ENCODE results near the gene ERV3-1. TPM values are rescaled to one million over a fixed set of nuclear protein-coding genes. Genes with fewer than 3 reads are reported as not detected.
"Not testable (repeated sequence)": the region's sequence is repeated elsewhere in the genome, so short reads cannot be mapped to it uniquely, and the experiment has no call there.

The ERV3-1 gene, protein sequence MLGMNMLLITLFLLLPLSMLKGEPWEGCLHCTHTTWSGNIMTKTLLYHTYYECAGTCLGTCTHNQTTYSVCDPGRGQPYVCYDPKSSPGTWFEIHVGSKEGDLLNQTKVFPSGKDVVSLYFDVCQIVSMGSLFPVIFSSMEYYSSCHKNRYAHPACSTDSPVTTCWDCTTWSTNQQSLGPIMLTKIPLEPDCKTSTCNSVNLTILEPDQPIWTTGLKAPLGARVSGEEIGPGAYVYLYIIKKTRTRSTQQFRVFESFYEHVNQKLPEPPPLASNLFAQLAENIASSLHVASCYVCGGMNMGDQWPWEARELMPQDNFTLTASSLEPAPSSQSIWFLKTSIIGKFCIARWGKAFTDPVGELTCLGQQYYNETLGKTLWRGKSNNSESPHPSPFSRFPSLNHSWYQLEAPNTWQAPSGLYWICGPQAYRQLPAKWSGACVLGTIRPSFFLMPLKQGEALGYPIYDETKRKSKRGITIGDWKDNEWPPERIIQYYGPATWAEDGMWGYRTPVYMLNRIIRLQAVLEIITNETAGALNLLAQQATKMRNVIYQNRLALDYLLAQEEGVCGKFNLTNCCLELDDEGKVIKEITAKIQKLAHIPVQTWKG
- total RNA-seq (1 to 10 TPM; 4.6 to 9.3 (median 6.7) TPM), polyA plus RNA-seq (1 to 10 TPM; 2.0 to 3.0 TPM)
- long read RNA-seq, donor 1, partial matches to known transcripts: 0 of 2 reads
- long read RNA-seq, donor 1, other reads (novel, unspliced or antisense): 1 of 2 reads
- long read RNA-seq, donor 2, partial matches to known transcripts: 0 of 5 reads
- long read RNA-seq, donor 2, other reads (novel, unspliced or antisense): 3 of 5 reads
- long read RNA-seq, donor 3, partial matches to known transcripts: 0 of 8 reads
- long read RNA-seq, donor 3, other reads (novel, unspliced or antisense): 4 of 8 reads

DNA sequence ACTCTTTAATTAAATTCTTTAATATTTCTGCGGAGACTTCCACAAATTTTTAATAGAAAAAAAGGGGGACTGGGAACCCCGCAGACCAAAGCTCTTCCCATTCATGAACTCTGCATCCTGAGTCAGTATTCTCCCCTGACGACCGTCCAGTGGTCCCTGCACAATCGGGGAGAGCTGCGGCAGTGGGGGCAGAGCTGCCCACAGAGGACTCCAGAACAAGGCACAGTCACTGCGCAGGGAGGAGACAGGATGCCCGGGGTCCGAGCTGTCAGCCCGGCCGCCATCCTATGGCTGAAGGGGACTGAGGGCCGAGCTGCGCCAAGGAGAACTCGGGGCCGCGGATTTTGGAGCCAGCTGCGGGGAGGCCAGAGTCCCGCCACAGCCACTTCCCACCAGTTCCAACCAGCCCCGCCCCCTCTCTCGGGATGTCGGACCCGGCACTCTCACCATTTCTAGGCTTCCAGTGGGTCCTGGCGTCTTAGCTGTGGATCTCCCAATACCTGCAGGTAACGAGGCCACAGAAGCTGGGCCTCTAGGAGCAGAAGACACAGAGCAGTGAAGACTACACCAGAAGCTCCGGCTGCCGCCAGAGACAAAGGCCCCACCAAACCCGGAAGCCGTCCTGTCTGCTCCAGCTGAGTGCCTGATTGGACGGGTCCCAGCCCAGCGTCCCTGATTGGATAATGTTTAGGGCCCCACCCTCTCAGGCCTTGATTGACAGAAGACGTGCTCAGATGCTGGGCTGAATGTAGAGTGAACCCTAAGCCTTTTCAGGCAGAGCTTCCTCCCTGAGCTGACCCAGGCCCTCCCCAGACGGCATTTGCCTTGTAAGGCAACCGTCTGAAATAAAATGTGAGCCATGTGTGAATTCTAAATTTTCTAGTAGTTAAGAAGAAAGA lies at the start of gene ERV3-1:
Gene ERV3-1, minus strand, starts transcription at position 594 of the 899 bp plus-strand sequence. CDS start 13,661 bp downstream, outside the sequence.
- Histone ChIP-seq H3K9me3 (peaks cover 0 to 8% (median 0%) of the 10 kb centered on the region in 11 donors), H3K27ac (peak within 1 kb of the TSS; percentile 47 to 95 (median 86)), H3K4me1 (peaks cover 7 to 51% (median 39%) of the 10 kb centered on the region in 9 donors), H3K4me3 (peak within 1 kb of the TSS; percentile 45 to 91 (median 74)), H3K36me3 (peaks cover 0 to 7% (median 0%) of the 10 kb centered on the region in 9 donors), H3K27me3 (no peaks in the 10 kb centered on the region)
- TF ChIP-seq, protein P1, sequence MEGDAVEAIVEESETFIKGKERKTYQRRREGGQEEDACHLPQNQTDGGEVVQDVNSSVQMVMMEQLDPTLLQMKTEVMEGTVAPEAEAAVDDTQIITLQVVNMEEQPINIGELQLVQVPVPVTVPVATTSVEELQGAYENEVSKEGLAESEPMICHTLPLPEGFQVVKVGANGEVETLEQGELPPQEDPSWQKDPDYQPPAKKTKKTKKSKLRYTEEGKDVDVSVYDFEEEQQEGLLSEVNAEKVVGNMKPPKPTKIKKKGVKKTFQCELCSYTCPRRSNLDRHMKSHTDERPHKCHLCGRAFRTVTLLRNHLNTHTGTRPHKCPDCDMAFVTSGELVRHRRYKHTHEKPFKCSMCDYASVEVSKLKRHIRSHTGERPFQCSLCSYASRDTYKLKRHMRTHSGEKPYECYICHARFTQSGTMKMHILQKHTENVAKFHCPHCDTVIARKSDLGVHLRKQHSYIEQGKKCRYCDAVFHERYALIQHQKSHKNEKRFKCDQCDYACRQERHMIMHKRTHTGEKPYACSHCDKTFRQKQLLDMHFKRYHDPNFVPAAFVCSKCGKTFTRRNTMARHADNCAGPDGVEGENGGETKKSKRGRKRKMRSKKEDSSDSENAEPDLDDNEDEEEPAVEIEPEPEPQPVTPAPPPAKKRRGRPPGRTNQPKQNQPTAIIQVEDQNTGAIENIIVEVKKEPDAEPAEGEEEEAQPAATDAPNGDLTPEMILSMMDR (IDR thresholded peaks at IDR 0.05): no peak
- intact Hi-C loops (cut with DNase I): no loop called here
- WGBS, 2 donors: 1% methylated on average over 33 of the region's 33 CpGs
- ATAC-seq: peak; percentile 100
- peak; percentile 93 to 98 for DNase-seq

DNA sequence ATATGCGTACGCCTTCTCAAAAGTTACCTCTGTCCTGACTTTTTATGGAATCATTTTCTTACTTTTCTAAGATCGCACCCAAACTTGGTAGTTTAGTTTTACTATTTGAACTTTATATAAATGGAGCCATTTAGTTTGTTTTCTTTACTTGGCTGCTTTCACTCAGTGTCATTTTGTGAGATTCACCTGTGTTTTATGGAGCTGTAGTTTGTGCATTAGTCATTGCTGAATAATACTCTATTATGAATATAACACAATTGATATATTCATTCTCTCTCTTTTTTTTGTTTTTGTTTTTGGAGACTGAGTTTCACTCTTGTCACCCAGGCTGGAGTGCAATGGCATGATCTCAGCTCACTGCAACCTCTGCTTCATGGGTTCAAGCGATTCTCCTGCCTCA lies 49.3 kb upstream of the ERV3-1 start:
- H3K27ac ChIP-seq; intact Hi-C loops (cut with DNase I); H3K27me3 ChIP-seq; H3K4me3 ChIP-seq; DNase-seq; ATAC-seq; H3K9me3 ChIP-seq: not testable (repeated sequence)
- Histone ChIP-seq H3K4me1 (peaks cover 0 to 16% (median 4%) of the 10 kb centered on the region in 9 donors), H3K36me3 (peaks cover 0 to 23% (median 0%) of the 10 kb centered on the region in 9 donors)
- 88 to 89% methylated on average over 4 of the region's 4 CpGs for WGBS, 2 donors

DNA sequence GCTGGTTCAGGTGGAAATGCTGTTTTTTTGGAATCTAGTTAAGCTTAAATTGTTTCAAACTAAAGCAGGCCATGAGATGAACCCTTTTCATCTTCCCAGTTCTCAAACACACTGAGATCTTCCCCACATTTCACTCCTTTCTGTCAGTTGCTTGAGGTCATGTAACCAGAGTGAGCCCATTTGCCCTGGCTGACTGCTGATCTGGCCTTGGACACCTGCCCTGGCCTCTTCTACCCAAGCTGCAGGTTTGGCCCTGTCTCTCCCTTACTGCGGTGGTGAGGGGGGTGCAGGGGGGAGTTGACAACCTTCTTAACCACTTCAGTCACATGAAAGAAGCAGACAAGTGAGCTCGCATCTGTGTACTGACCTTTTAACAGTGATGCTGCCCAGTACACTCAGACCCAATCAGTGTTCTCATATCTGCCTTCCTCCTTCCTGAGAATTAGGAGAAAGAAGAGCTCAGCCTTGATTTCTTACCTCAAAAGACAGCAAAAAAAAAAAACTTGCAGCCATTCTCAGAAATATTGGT lies 48.0 kb upstream of the ERV3-1 start:
- 35 to 41% methylated on average over 2 of the region's 2 CpGs for WGBS, 2 donors
- not testable (repeated sequence) for DNase-seq

DNA sequence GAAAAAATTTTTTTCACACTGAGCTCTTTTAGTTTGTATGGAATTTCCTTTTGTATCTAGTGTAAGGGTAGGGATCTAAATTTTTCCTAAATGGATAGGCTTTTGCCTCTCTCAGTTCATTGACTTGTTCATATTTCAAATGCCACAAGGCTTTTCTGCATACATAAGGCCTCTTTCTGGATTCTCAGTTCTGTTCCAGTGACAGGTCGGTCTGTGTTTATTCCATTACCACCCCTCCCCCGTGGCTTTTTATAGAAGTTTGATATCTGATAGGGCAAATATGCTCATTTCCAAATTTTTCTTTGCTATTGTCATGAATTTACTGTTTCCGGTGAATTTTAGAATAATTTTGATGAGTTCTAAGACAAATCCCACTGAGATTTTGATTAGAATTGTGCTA lies 45.2 kb upstream of the ERV3-1 start:
- H3K9me3 ChIP-seq; intact Hi-C loops (cut with DNase I); H3K27me3 ChIP-seq; H3K36me3 ChIP-seq; DNase-seq; H3K4me3 ChIP-seq: not testable (repeated sequence)
- peak in 3 of 8 donors; percentile 47 to 62 (median 59) for ATAC-seq
- 56% methylated on average over 1 of the region's 3 CpGs for WGBS, 2 donors
- peak overlapping the region in 2 of 10 donors; percentile 37 to 43 for H3K27ac ChIP-seq
- peaks cover 0 to 16% (median 4%) of the 10 kb centered on the region in 9 donors for H3K4me1 ChIP-seq

More for the DNA sequence above, 48.0 kb upstream of the ERV3-1 start:
- peak in 5 of 8 donors; percentile 47 to 83 (median 70) for ATAC-seq
- H3K36me3 ChIP-seq: peaks cover 0 to 23% (median 0%) of the 10 kb centered on the region in 9 donors
- H3K27me3 ChIP-seq; H3K9me3 ChIP-seq; intact Hi-C loops (cut with DNase I); H3K4me3 ChIP-seq; H3K27ac ChIP-seq: not testable (repeated sequence)
- H3K4me1 ChIP-seq: peaks cover 0 to 16% (median 4%) of the 10 kb centered on the region in 9 donors

DNA sequence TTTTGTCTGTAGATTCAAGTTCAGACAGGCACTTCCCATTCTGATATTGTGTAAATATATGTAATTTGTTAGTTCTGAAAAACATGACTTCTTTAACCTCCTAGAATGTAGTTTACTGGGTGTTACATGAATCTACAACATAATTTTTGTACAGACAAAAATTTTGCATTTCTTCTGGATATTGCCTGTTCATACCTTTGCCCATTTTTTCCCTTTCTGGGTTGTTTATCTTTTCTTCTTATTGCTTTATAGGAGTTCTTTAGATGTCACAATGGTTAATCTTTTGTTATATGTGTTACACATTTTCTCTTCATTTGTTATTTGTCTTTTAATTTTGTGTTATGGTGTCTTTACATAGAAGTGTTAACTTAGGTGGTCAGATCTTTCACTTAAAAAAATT lies 44.7 kb upstream of the ERV3-1 start:
- ATAC-seq; DNase-seq; H3K27ac ChIP-seq; H3K9me3 ChIP-seq; intact Hi-C loops (cut with DNase I); H3K36me3 ChIP-seq; H3K4me3 ChIP-seq; H3K27me3 ChIP-seq: not testable (repeated sequence)
- peaks cover 0 to 16% (median 4%) of the 10 kb centered on the region in 9 donors for H3K4me1 ChIP-seq

DNA sequence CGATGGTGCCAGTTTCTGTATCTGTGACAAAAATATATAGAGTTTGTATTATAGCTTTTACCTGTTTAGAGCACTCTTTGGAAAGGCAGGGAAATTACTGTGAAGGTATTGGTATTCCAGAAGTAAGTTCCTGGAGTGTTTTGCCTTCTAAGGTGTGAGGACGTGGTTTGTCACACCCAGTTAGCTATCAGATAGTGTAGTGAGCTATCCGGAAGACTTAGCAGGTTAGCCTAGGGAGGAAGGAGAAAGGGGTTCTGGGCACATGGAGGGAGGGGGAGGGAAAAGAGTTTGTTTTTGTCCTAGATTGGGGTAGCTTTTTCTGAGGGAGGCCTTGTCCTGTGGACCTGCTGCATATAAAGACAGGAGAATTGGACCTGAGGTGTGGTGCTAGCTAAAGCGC lies 39.8 kb upstream of the ERV3-1 start:
- ATAC-seq; H3K4me3 ChIP-seq; H3K27ac ChIP-seq; DNase-seq; H3K27me3 ChIP-seq; H3K4me1 ChIP-seq; H3K9me3 ChIP-seq; intact Hi-C loops (cut with DNase I): not testable (repeated sequence)
- 90 to 92% methylated on average over 3 to 4 of the region's 4 CpGs for WGBS, 2 donors
- H3K36me3 ChIP-seq: peaks cover 0 to 17% (median 5%) of the 10 kb centered on the region in 9 donors

DNA sequence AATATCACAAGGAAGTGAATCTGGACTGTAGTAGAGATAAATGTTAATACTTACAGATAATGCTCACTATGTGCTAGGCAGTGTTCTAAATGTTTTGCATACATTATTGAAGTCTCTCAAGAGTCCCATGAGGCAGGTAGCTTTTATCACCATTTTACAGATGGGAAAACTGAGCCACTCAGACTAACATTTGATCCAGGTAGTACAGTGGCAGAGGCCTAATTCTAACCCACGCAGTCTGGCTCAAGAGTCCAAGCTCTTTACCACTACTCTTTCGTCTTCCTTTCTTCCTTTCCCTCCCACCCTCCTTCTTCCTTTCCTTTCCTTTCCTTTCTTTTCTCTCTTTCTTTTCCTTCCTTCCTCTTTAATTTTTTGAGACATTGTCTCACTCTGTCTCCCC lies 39.1 kb upstream of the ERV3-1 start:
- DNase-seq; H3K27ac ChIP-seq; intact Hi-C loops (cut with DNase I); H3K27me3 ChIP-seq; H3K4me3 ChIP-seq; H3K9me3 ChIP-seq; H3K4me1 ChIP-seq; ATAC-seq: not testable (repeated sequence)
- peaks cover 0 to 16% (median 5%) of the 10 kb centered on the region in 9 donors for H3K36me3 ChIP-seq
- WGBS, 2 donors: 88 to 96% methylated on average over 2 of the region's 2 CpGs

DNA sequence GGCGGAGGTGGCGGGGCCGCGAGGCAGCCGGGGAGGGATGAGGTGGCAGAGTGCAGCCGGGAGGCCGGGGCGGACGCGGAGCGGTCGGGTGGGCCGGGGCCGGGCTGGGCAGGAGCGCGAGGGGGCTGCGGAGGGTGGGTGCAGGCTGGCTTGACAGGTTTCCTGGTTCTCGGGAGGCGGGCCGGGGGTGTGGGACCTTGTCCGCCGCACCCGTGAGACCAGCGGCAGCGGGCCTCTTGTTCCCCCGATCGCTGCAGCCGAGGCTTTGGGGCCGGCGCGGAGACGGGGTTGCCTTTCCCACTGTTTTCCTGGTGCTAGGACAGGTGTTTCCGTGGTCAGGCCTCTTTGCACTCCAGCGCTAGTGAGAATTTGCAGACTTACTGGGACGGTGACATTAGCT lies 32.3 kb upstream of the ERV3-1 start:
- 0 to 1% methylated on average over 25 to 31 of the region's 35 CpGs for WGBS, 2 donors
- peak overlapping the region; percentile 50 to 92 (median 68) for H3K4me3 ChIP-seq
- H3K27me3 ChIP-seq; H3K9me3 ChIP-seq; intact Hi-C loops (cut with DNase I); H3K36me3 ChIP-seq: not testable (repeated sequence)
- DNase-seq: peak; percentile 24 to 34
- peaks cover 0 to 31% (median 15%) of the 10 kb centered on the region in 9 donors for H3K4me1 ChIP-seq
- peak in 4 of 8 donors; percentile 2 to 26 (median 17) for ATAC-seq
- H3K27ac ChIP-seq: peak overlapping the region in 9 of 10 donors; percentile 74 to 90 (median 89)

Data from heart right ventricle (tissue), 16 donors.